NCI-H128 (cell line): ENCODE data around the gene SSR4.
"Not testable (repeated sequence)": the region's sequence is repeated elsewhere in the genome, so short reads cannot be mapped to it uniquely, and the experiment has no call there.

Experiments used
- DNase-seq: peaks from one replicate; lab custom pipeline; 2025; ENCODE audit not compliant: unreplicated experiment; lab: John Stamatoyannopoulos, UW

Gene SSR4

GRCh38 chrX:153803211-153804099 is 9.0 kb downstream of the SSR4 start:
- DNase-seq: no peak

DNA sequence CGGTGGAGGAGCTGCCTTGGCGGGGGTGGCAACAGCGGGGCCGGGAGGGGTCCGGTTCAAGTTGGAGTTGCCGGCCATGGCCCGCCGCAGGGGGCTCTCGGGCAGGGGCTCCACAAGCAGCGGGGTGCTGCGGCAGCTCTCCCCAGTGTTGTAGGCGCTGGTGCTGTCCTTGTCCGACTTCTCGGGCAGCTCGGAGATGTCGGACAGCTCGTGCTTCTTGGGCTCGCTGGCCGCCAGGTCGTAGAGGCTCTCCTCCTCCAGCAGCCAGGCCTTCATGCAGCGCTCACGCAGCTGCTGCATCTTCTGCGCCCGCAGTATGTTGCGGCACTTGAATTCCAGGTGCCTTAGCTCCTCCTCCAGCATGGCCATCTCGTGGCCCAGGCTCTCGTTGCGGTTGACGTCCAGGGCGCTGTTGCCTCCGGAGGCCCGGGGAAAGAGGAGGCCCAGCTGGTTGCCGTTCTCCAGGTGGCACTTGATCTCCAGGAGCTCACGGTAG is 9.7 kb downstream of the SSR4 start:
- DNase-seq: no peak

GRCh38 chrX:153804621-153805020 is 10.2 kb downstream of the SSR4 start:
- DNase-seq: no peak

GRCh38 chrX:153805436-153805835 is 11.0 kb downstream of the SSR4 start:
- DNase-seq: no peak

DNA sequence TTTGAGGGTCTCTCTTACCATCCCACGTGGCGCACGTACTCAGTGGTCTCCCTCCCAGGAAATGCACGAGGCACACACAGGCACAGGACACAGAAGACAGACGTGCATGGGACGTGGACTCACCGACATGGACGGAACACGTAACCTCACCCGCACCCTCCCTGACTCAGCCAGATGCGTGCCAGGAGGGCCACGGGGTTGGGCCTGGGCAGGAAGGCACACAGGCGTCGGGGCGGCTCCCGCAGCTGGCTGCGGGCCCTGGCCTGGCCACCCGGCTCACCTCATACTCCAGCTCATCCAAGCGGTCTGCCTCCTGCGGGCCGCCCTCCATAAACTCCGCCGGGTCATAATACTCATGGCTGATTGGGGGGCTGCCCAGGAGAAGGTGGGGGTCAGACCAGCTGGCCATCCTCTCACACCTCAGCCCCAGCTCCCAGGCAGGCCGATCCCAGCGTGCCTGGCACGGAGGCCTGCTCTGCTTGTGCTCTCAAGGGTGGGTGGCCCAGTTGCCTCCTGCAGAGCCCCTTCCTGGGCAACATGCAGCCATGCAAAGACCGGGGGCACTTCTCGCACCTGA is 12.6 kb downstream of the SSR4 start:
- DNase-seq: no peak

DNA sequence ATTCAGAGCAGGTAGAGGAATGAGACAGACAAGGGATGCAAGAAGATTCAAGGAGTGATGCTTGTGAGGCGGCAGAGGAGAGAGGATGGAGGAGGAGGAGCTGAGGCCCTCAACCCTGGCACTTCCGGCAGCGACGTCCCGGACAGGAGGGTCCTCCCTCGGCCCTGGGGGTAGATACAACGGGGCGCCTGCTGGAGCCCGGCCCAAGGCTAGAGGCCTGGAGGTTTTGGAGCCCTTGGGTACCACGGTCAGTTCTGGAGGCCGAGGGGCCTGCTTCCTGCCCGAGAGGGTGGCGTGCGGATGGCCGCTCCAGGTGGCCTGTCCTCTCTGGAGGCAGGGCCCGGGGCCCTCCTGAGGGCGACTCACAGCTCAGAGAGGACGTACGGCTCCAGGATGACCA is 13.5 kb downstream of the SSR4 start:
- DNase-seq: no peak

DNA sequence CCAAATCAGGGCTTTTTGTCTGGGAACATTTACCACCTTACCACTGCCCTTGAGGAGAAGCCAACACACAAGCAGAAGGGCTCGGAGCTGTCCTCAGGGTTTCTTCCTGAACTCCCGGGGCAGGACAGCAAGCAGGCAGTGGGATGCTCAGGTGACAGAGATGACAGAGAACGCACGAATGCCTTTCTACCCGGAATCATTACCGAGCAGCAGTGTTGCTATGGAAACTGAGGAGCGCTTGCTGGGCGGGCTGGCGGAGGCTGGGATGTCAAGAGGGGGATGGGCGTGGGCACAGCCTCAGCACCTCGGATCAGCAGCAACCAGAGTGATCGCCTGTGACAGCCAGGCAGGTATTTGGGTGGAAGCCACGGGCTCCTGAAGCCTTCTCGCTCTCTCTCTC is 17.8 kb downstream of the SSR4 start:
- DNase-seq: no peak

- DNase-seq: no peak
Measured at GRCh38 chrX:153813161-153813560, 18.7 kb downstream of the SSR4 start.

GRCh38 chrX:153814591-153815315 is 20.3 kb downstream of the SSR4 start:
- DNase-seq: no peak

GRCh38 chrX:153816831-153817690 is 22.6 kb downstream of the SSR4 start:
- no peak for DNase-seq

DNA sequence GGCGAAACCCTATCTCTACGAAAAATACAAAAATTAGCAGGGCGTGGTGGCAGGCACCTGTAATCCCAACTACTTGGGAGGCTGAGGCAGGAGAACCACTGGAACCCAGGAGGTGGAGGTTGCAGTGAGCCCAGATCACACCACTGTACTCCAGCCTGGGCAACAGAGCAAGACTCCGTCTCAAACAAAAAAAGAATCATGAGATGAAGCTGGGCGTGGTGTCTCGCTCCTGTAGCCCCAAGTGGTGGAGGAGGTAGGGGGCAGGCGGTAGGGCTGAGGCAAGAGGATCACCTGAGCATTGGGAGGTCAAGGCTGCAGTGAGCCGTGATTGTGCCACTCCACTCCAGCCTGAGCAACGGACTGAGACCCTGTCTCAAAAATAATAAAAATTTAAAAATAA is 23.6 kb downstream of the SSR4 start:
- not testable (repeated sequence) for DNase-seq

GRCh38 chrX:153818571-153819383 is 24.3 kb downstream of the SSR4 start:
- peak; percentile 5 for DNase-seq

DNA sequence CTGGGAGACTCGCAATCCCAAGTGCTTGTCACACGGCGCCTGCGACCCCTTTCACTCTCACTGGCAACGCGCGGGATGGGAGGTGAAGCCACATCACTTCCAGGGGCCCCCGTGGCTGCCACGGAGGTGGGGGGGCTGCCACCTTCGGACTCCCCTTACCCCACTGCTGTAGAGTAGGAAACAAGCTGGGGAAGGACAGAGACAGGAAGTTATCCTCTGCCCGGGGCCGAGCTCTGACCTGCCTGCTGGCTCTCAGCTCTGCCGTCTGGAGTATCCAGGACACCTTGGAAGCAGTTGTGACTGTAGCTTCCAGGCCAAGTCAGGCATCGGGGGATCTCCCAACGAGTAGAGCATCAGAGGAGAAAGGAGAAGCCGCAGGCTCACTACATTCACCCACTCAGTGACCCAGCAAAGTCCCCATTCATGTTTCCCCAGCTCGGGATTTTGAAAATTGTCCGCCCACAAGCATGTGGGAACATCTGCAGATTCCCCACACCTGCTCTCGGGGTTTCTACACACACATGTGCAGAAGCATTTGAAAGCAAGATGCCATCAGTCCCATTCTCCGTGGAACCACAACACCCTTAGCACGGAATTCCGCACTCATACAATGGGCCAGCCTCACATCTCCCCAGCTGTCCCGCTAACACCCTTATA is 25.0 kb downstream of the SSR4 start:
- DNase-seq: no peak

- no peak for DNase-seq
Measured at GRCh38 chrX:153820601-153821000, 26.1 kb downstream of the SSR4 start.

DNA sequence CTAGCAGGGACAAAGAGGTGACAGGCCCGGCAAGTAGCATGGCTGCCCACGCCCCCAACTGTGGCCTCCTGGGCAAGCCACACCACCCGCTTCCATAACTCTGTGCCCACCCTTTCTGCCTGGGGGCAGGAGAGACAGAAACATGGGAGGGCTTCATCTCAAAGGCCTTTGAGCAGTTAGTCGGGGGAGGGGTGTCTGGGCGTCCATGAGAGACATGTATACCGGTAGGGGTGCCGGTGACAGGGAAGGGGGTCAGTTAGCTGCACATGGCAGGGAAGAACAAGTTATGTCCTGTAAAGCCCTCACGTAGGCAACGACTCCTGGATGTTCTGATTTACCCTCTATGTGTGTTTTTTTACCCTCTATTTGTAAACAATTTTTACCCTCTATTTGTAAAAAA is 26.6 kb downstream of the SSR4 start:
- DNase-seq: no peak

GRCh38 chrX:153824348-153824747 is 29.9 kb downstream of the SSR4 start:
- DNase-seq: no peak

GRCh38 chrX:153825042-153825441 is 30.6 kb downstream of the SSR4 start:
- DNase-seq: no peak

- no peak for DNase-seq
Measured at GRCh38 chrX:153827016-153827415, 32.5 kb downstream of the SSR4 start.

DNA sequence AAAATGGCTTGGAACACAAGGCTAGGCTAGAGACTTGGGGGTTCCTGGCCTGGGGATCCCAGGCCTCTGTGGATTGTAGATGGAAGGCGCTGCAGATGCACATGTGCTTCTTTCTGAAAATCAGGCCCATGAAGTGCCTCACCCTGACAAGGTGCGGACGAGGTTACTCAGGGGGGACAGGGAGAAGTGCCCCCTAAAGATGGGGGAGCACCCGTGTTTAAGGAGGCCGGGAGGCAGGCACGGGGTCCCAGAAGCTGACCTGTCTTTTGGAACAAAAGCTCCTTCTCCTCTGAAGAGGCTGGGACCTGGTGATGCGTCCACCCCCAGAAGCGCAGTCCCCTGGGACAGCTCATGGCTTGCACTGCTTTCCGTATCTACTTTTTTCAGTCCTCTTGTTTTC is 33.4 kb downstream of the SSR4 start:
- no peak for DNase-seq

DNA sequence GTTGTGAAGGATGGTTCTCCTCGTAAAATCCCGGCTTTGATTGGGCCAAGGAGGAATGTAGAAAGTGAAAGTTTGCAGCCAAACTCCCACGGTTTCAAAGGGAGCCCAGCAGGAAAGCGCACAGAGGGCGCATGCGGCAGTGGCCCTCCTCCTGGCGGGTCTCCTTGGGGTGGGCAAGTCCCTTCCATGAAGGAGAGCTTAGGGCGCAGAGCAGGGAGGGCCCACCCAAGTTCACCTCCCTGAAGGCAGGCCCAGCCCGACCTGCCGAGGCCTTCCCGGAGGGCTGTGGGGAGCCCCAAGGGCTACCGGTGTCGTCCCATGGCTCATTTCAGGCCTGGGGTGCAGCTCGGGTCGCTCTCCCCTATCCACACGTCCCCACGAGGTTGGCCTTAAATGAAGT is 33.8 kb downstream of the SSR4 start:
- DNase-seq: no peak
